Thoracic aorta (tissue), 2 donors: ENCODE results near the gene SHC4. TPM values are rescaled to one million over a fixed set of nuclear protein-coding genes. Genes with fewer than 3 reads are reported as not detected.

ENCODE experiments used
- ATAC-seq: fragments of 150-250 bp; one replicate; pipeline ENCODE4 v1.8.0; 2017; ENCODE audit warnings: low read depth; ENCODE audit not compliant: insufficient number of reproducible peaks, low FRiP score
- DNase-seq: peaks from one replicate; pipeline ENCODE4 v3.0.0-alpha.2; 2020; ENCODE audit warnings: low spot score
- H3K27ac ChIP-seq, 2 donors: fragments of 200-600 bp; sonication (generic); 1 replicate in 1 of 2; 2 replicates in 1 of 2; pipeline ENCODE4 v1.5.1; 2016; ENCODE audit warnings: mild to moderate bottlenecking in 2 of 2, moderate library complexity in 2 of 2
- H3K27me3 ChIP-seq: fragments of 200-600 bp; sonication (generic); replicated peaks from 2 replicates; pipeline ENCODE4 v1.6.0; 2016; ENCODE audit warnings: mild to moderate bottlenecking; ENCODE audit not compliant: insufficient read depth
- H3K36me3 ChIP-seq: fragments of 200-600 bp; sonication (generic); one replicate; pipeline ENCODE4 v1.5.1; 2016
- H3K4me1 ChIP-seq, 2 donors: fragments of 200-600 bp; sonication (generic); 1 replicate in 1 of 2; 2 replicates in 1 of 2; pipeline versions ENCODE4 v1.5.1 to v1.6.0; 2016; ENCODE audit warnings: low read depth in 2 of 2, mild to moderate bottlenecking in 1 of 2; ENCODE audit not compliant: control insufficient read depth in 1 of 2
- H3K4me3 ChIP-seq: fragments of 200-600 bp; sonication (generic); 2 replicates; pipeline ENCODE4 v1.5.1; 2016; ENCODE audit warnings: mild to moderate bottlenecking
- H3K9me3 ChIP-seq: fragments of 200-600 bp; sonication (generic); 2 replicates; pipeline ENCODE4 v1.5.1; 2016
- CTCF ChIP-seq: fragments of 200-600 bp; sonication (generic); IDR thresholded peaks from one replicate; pipeline ENCODE4 v1.5.1; 2019; ENCODE audit warnings: antibody characterized with exemption
- total RNA-seq, 2 donors: library from RNA; depleted of rRNA; stranded (reverse); fragments of >200 nt; gene quantifications; one replicate each; pipeline versions ENCODE4 v1.1.0 to v1.2.3, GENCODE V29; 2016

Gene SHC4
- total RNA-seq, 2 donors from 2014 or later, result 13.8 to 16.1 TPM

- H3K9me3 ChIP-seq, result no peaks in the 10 kb centered on the region
- no peaks in the 10 kb centered on the region for H3K27me3 ChIP-seq
- H3K27ac ChIP-seq, result peak overlapping the region; percentile 2 to 42
- no peaks in the 10 kb centered on the region for H3K36me3 ChIP-seq
- TF ChIP-seq CTCF, result no peak
- DNase-seq (no peak), ATAC-seq (no peak)
- H3K4me1 ChIP-seq, result peaks cover 0 to 4% of the 10 kb centered on the region in 2 donors
- H3K4me3 ChIP-seq, result peak overlapping the region; percentile 62
Measured at GRCh38 chr15:48896869-48897814, 66.6 kb downstream of the SHC4 start.

- no peak for TF ChIP-seq CTCF
- no peak overlapping the region for H3K4me3 ChIP-seq
- H3K27ac ChIP-seq, result no peak overlapping the region
- H3K27me3 ChIP-seq, result no peaks in the 10 kb centered on the region
- no peaks in the 10 kb centered on the region for H3K36me3 ChIP-seq
- ATAC-seq, result no peak
- no peaks in the 10 kb centered on the region for H3K9me3 ChIP-seq
- no peak for DNase-seq
- peaks cover 5 to 17% of the 10 kb centered on the region in 2 donors for H3K4me1 ChIP-seq
Measured at GRCh38 chr15:48893311-48893710, 70.4 kb downstream of the SHC4 start.

GRCh38 chr15:48891232-48891765, 72.4 kb downstream of the SHC4 start:
- TF ChIP-seq CTCF, result no peak
- H3K36me3 ChIP-seq, result no peaks in the 10 kb centered on the region
- DNase-seq (no peak), ATAC-seq (no peak)
- H3K27me3 ChIP-seq, result no peaks in the 10 kb centered on the region
- no peak overlapping the region for H3K27ac ChIP-seq
- peaks cover 5 to 15% of the 10 kb centered on the region in 2 donors for H3K4me1 ChIP-seq
- H3K9me3 ChIP-seq, result no peaks in the 10 kb centered on the region
- no peak overlapping the region for H3K4me3 ChIP-seq

GRCh38 chr15:48890375-48890972, 73.2 kb downstream of the SHC4 start:
- DNase-seq (no peak), ATAC-seq (no peak)
- Histone ChIP-seq H3K27ac (no peak overlapping the region), H3K4me3 (no peak overlapping the region), H3K4me1 (peaks cover 5 to 15% of the 10 kb centered on the region in 2 donors), H3K36me3 (no peaks in the 10 kb centered on the region), H3K9me3 (no peaks in the 10 kb centered on the region), H3K27me3 (no peaks in the 10 kb centered on the region)
- no peak for TF ChIP-seq CTCF

- no peaks in the 10 kb centered on the region for H3K27me3 ChIP-seq
- no peak for ATAC-seq
- peaks cover 5 to 15% of the 10 kb centered on the region in 2 donors for H3K4me1 ChIP-seq
- H3K27ac ChIP-seq, result no peak overlapping the region
- no peak for DNase-seq
- TF ChIP-seq CTCF, result no peak
- no peaks in the 10 kb centered on the region for H3K36me3 ChIP-seq
- H3K4me3 ChIP-seq, result no peak overlapping the region
- H3K9me3 ChIP-seq, result no peaks in the 10 kb centered on the region
Measured at GRCh38 chr15:48889925-48890324, 73.8 kb downstream of the SHC4 start.
